MCF 10A (cell line): Measurements from ENCODE around the gene ARHGEF10L. TPM values are rescaled to one million over a fixed set of nuclear protein-coding genes. Genes with fewer than 3 reads are reported as not detected.

Source experiments
- BruUV-seq: library from RNA; stranded (reverse); fragments of 400-500 nt; replicated peaks from 2 replicates; lab custom pipeline; 2021; lab: Mats Ljungman, UMichigan
- CTCF ChIA-PET: fragments of 300-600 bp; sonication (Branson Sonifier 250); formaldehyde crosslinking; extraction: SDS; loops from one replicate; lab custom pipeline; 2021; ENCODE audit warnings: antibody characterized with exemption, inconsistent platforms; lab: Yijun Ruan, JAX
- POLR2A ChIA-PET: fragments of 300-600, 350-650 bp; sonication (Branson Sonifier 250); formaldehyde crosslinking; extraction: SDS; loops from one replicate; lab custom pipeline; 2020; ENCODE audit warnings: antibody characterized with exemption, inconsistent platforms; lab: Yijun Ruan, JAX
- DNase-seq: peaks from one replicate; pipeline ENCODE4 v3.0.0-alpha.2; 2018; ENCODE audit not compliant: unreplicated experiment
- H3K27ac Mint-ChIP-seq: one replicate; pipeline ENCODE4 v1.8.0; 2022; ENCODE audit warnings: mild to moderate bottlenecking, low read depth, mixed read lengths; ENCODE audit not compliant: unreplicated experiment
- H3K27me3 Mint-ChIP-seq: one replicate; pipeline ENCODE4 v1.8.0; 2022; ENCODE audit warnings: mixed read lengths; ENCODE audit not compliant: insufficient read depth, unreplicated experiment
- H3K36me3 Mint-ChIP-seq: one replicate; pipeline ENCODE4 v1.8.0; 2022; ENCODE audit warnings: mild to moderate bottlenecking, moderate library complexity, mixed read lengths; ENCODE audit not compliant: insufficient read depth, unreplicated experiment
- H3K4me1 Mint-ChIP-seq: one replicate; pipeline ENCODE4 v1.8.0; 2022; ENCODE audit warnings: mixed read lengths; ENCODE audit not compliant: insufficient read depth, unreplicated experiment
- H3K4me3 Mint-ChIP-seq: one replicate; pipeline ENCODE4 v1.8.0; 2022; ENCODE audit warnings: mild to moderate bottlenecking, moderate library complexity, mixed read lengths; ENCODE audit not compliant: unreplicated experiment
- H3K9me3 Mint-ChIP-seq: one replicate; pipeline ENCODE4 v1.8.0; 2022; ENCODE audit warnings: mixed read lengths; ENCODE audit not compliant: unreplicated experiment
- intact Hi-C: fragments of 100-400 bp; cut with micrococcal nuclease; formaldehyde crosslinking; loops from 2 replicates; pipeline ENCODE4 v1.14.1; 2022
- total RNA-seq: library from RNA; stranded (reverse); gene quantifications from 2 replicates; pipeline ENCODE4 v1.2.3, GENCODE V29; 2022
- TF ChIP-seq, protein P1 (sequence below): fragments of 200-600 bp; IDR thresholded peaks from one replicate; pipeline ENCODE4 v1.8.0; 2022; ENCODE audit warnings: antibody characterized with exemption, mild to moderate bottlenecking; ENCODE audit not compliant: unreplicated experiment

ARHGEF10L gene
- total RNA-seq, 1 experiment from 2014 or later: 5.0 TPM

DNA sequence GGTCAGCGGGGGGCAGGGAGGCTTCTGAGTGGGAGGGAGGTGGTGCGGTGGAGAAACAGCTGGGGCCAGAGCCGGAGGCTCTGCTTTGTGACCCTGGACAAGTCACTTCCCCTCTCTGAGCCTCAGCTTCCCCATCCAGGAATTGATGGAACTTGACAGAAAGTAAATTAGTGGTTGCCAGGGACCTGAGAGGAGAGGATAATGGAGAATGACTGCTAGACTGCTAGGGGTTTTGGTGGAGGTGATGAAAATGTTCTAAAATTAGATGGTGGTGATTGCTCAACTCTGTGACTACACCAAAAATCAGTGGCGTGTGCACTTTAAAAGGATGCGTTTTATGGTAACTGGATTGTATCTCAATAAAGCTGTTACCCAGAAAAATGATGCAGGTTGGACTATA is 100.9 kb downstream of the ARHGEF10L start:
- BruUV-seq: no TSS peak
- CTCF ChIA-PET: interaction anchor here (0.5 to 1.2 kb wide), 3 partner anchors 21 to 941 kb away, joined by 3 read pairs; no protein-coding TSS in a partner anchor
- no peaks in the 10 kb centered on the region for H3K9me3 Mint-ChIP-seq
- H3K27me3 Mint-ChIP-seq: no peaks in the 10 kb centered on the region
- no peak overlapping the region for H3K4me3 Mint-ChIP-seq
- no peak overlapping the region for H3K27ac Mint-ChIP-seq
- POLR2A ChIA-PET: interaction anchor here (0.7 kb wide), 1 partner anchor 22 kb away, joined by 3 read pairs; no protein-coding TSS in a partner anchor
- TF ChIP-seq, protein P1, sequence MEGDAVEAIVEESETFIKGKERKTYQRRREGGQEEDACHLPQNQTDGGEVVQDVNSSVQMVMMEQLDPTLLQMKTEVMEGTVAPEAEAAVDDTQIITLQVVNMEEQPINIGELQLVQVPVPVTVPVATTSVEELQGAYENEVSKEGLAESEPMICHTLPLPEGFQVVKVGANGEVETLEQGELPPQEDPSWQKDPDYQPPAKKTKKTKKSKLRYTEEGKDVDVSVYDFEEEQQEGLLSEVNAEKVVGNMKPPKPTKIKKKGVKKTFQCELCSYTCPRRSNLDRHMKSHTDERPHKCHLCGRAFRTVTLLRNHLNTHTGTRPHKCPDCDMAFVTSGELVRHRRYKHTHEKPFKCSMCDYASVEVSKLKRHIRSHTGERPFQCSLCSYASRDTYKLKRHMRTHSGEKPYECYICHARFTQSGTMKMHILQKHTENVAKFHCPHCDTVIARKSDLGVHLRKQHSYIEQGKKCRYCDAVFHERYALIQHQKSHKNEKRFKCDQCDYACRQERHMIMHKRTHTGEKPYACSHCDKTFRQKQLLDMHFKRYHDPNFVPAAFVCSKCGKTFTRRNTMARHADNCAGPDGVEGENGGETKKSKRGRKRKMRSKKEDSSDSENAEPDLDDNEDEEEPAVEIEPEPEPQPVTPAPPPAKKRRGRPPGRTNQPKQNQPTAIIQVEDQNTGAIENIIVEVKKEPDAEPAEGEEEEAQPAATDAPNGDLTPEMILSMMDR: no peak
- H3K4me1 Mint-ChIP-seq: peaks cover 6% of the 10 kb centered on the region
- no peak for DNase-seq
- intact Hi-C loops: no loop called here
- peaks cover 19% of the 10 kb centered on the region for H3K36me3 Mint-ChIP-seq

DNA sequence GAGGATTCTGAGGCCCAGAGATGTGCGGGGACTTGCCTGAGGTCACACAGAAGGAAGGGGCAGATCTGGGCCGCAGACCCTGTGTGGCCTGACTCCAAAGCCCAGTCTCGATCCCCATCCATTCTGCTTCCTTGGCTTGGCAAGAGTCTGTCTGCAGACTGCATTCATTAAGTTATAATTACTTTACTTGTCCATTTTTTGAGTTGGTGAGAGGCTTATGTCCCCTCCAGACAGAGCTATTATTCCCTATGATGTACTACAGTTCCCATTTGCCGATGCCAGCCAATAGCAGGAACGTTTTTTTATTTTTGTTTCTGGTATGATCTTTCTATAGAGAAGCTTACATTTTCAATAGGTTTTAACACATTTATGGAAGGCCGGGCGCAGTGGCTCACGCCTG is 101.5 kb downstream of the ARHGEF10L start:
- intact Hi-C loops: no loop called here
- H3K36me3 Mint-ChIP-seq: peaks cover 16% of the 10 kb centered on the region
- no peaks in the 10 kb centered on the region for H3K27me3 Mint-ChIP-seq
- no TSS peak for BruUV-seq
- ChIA-PET CTCF (interaction anchor here (1.1 to 1.2 kb wide), 2 partner anchors 21 to 940 kb away, joined by 3 read pairs; no protein-coding TSS in a partner anchor), POLR2A (interaction anchor here (0.7 kb wide), 1 partner anchor 22 kb away, joined by 3 read pairs; no protein-coding TSS in a partner anchor)
- no peak for DNase-seq
- H3K4me3 Mint-ChIP-seq: no peak overlapping the region
- H3K9me3 Mint-ChIP-seq: no peaks in the 10 kb centered on the region
- no peak overlapping the region for H3K27ac Mint-ChIP-seq
- peaks cover 6% of the 10 kb centered on the region for H3K4me1 Mint-ChIP-seq
- TF ChIP-seq, protein P1: no peak

DNA sequence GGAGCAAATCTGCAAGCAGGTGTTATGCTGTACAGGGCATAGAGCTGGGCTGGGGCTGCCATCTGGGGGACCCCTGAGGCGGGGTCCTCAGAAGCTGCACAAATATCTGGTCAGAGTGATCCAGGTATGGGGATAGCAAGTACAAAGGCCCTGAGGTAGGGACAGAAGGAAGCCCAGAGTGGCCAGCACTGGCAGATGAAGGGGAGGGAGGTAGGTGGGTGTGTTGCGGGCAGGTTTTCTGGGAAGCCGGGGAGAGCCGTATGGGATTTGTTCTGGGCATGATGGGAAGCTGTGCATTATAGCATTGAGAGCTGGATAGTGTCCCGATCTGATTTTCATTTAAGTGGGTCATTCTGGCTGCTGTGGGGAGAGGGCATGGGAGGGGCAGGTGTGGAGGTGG is 102.7 kb downstream of the ARHGEF10L start:
- DNase-seq: no peak
- no TSS peak for BruUV-seq
- Mint-ChIP-seq H3K27ac (no peak overlapping the region), H3K36me3 (peaks cover 7% of the 10 kb centered on the region), H3K27me3 (no peaks in the 10 kb centered on the region), H3K9me3 (no peaks in the 10 kb centered on the region), H3K4me1 (no peaks in the 10 kb centered on the region), H3K4me3 (no peak overlapping the region)
- POLR2A ChIA-PET: no interaction called here
- intact Hi-C loops: no loop called here
- CTCF ChIA-PET: interaction anchor here (0.8 kb wide), 1 partner anchor 138 kb away, joined by 3 read pairs; no protein-coding TSS in a partner anchor
- TF ChIP-seq, protein P1: no peak

DNA sequence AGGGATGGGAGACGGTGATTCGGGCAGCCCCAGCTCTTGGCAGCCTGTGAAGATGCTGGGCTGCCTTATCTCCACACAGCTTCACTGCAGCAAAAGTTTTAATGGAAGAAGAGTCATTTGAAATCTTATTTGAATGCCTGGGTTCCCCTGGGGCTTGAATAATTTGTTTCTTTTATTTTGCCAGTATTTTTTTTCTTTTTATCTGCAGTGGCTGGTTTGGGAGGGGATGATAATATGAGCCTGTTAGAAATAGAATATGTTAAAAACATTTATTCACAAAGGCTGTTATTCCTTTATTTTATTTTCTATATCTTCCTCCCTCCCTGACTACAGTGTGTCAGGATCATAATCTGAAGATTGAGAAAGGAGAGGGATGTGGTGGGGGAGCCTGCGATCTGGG is 103.4 kb downstream of the ARHGEF10L start:
- no peaks in the 10 kb centered on the region for H3K9me3 Mint-ChIP-seq
- no TSS peak for BruUV-seq
- intact Hi-C loops: no loop called here
- POLR2A ChIA-PET: interaction anchor here (0.7 kb wide), 1 partner anchor 13 kb away, joined by 3 read pairs; no protein-coding TSS in a partner anchor
- H3K4me1 Mint-ChIP-seq: no peaks in the 10 kb centered on the region
- H3K27me3 Mint-ChIP-seq: no peaks in the 10 kb centered on the region
- no peak overlapping the region for H3K4me3 Mint-ChIP-seq
- CTCF ChIA-PET: no interaction called here
- peaks cover 7% of the 10 kb centered on the region for H3K36me3 Mint-ChIP-seq
- no peak for DNase-seq
- H3K27ac Mint-ChIP-seq: no peak overlapping the region
- TF ChIP-seq, protein P1: no peak
